HAP-1 (cell line): Measurements from ENCODE around the gene MAPK12.

Experiments
- DNase-seq, 2 experiments: peaks; one replicate each; pipeline ENCODE4 v3.0.0-alpha.2; 2016 to 2020; ENCODE audit warnings: low spot score in 2 of 2
- H3K27me3 ChIP-seq: fragments of 250-450 bp; sonication (Bioruptor Pico); 2 replicates; pipeline ENCODE4 v1.5.1; 2020; ENCODE audit warnings: low read depth, mild to moderate bottlenecking, moderate library complexity
- H3K36me3 ChIP-seq: fragments of 250-450 bp; sonication (Bioruptor Pico); replicated peaks from 2 replicates; pipeline ENCODE4 v1.5.1; 2020; ENCODE audit warnings: mild to moderate bottlenecking
- H3K4me1 ChIP-seq: fragments of 250-450 bp; sonication (Bioruptor Pico); 2 replicates; pipeline ENCODE4 v1.5.1; 2020; ENCODE audit warnings: mild to moderate bottlenecking
- H3K4me3 ChIP-seq: fragments of 250-450 bp; sonication (Bioruptor Pico); 2 replicates; pipeline ENCODE4 v1.5.1; 2020; ENCODE audit warnings: mild to moderate bottlenecking, moderate library complexity
- H3K9me3 ChIP-seq: fragments of 250-450 bp; sonication (Bioruptor Pico); 2 replicates; pipeline ENCODE4 v1.5.1; 2020; ENCODE audit warnings: mild to moderate bottlenecking, moderate library complexity
- in situ Hi-C: fragments of 300-500 bp; cut with MboI; formaldehyde crosslinking; loops from 3 replicates; pipeline ENCODE4 v1.14.3; 2020; ENCODE audit warnings: low sequenced_read_pairs, inconsistent platforms, mixed read lengths

Gene MAPK12

GRCh38 chr22:50243685-50244419 lies 17.6 kb downstream of the MAPK12 start:
- DNase-seq = no peak
- H3K27me3 ChIP-seq = no peaks in the 10 kb centered on the region
- H3K36me3 ChIP-seq = peaks cover 43% of the 10 kb centered on the region
- H3K4me3 ChIP-seq = peak overlapping the region; percentile 100
- H3K9me3 ChIP-seq = no peaks in the 10 kb centered on the region
- peaks cover 3% of the 10 kb centered on the region; the same call in 1 of the 2 replicates for H3K4me1 ChIP-seq
- in situ Hi-C loops = no loop called here

- peak in 1 of 2 experiments; percentile 11 for DNase-seq
- Histone ChIP-seq H3K36me3 (peaks cover 31% of the 10 kb centered on the region), H3K9me3 (no peaks in the 10 kb centered on the region), H3K27me3 (no peaks in the 10 kb centered on the region), H3K4me3 (peak overlapping the region; percentile 100), H3K4me1 (peaks cover 3% of the 10 kb centered on the region; the same call in 1 of the 2 replicates)
- in situ Hi-C loops = no loop called here
Measured at GRCh38 chr22:50242406-50242949, 19.0 kb downstream of the MAPK12 start.

GRCh38 chr22:50238755-50239154 lies 22.7 kb downstream of the MAPK12 start:
- in situ Hi-C loops = no loop called here
- peaks cover 3% of the 10 kb centered on the region; the same call in 1 of the 2 replicates for H3K4me1 ChIP-seq
- H3K9me3 ChIP-seq = no peaks in the 10 kb centered on the region
- no peak for DNase-seq
- no peaks in the 10 kb centered on the region for H3K27me3 ChIP-seq
- H3K4me3 ChIP-seq = no peak overlapping the region
- 0 out of 2 replicates have a peak, but pooled peaks cover 5% of the 10 kb centered on the region for H3K36me3 ChIP-seq

- H3K27me3 ChIP-seq = no peaks in the 10 kb centered on the region
- in situ Hi-C loops = no loop called here
- DNase-seq = no peak
- no peak overlapping the region for H3K4me3 ChIP-seq
- H3K9me3 ChIP-seq = no peaks in the 10 kb centered on the region
- H3K4me1 ChIP-seq = peaks cover 3% of the 10 kb centered on the region; the same call in 1 of the 2 replicates
- H3K36me3 ChIP-seq = 0 out of 2 replicates have a peak, but pooled peaks cover 5% of the 10 kb centered on the region
Measured at GRCh38 chr22:50236731-50237409, 24.6 kb downstream of the MAPK12 start.

- Histone ChIP-seq H3K4me3 (no peak overlapping the region), H3K9me3 (no peaks in the 10 kb centered on the region), H3K27me3 (no peaks in the 10 kb centered on the region), H3K4me1 (no peaks in the 10 kb centered on the region), H3K36me3 (0 out of 2 replicates have a peak, but pooled peaks cover 6% of the 10 kb centered on the region)
- DNase-seq = no peak
- in situ Hi-C loops = no loop called here
Measured at GRCh38 chr22:50233223-50233622, 28.3 kb downstream of the MAPK12 start.

- no peak overlapping the region for H3K4me3 ChIP-seq
- 0 out of 2 replicates have a peak, but pooled peaks cover 6% of the 10 kb centered on the region for H3K36me3 ChIP-seq
- DNase-seq = no peak
- no peaks in the 10 kb centered on the region for H3K4me1 ChIP-seq
- in situ Hi-C loops = no loop called here
- no peaks in the 10 kb centered on the region for H3K9me3 ChIP-seq
- H3K27me3 ChIP-seq = no peaks in the 10 kb centered on the region
Measured at GRCh38 chr22:50232481-50233151, 28.9 kb downstream of the MAPK12 start.

GRCh38 chr22:50229370-50229769 lies 32.1 kb downstream of the MAPK12 start:
- H3K4me3 ChIP-seq = no peak overlapping the region
- H3K27me3 ChIP-seq = no peaks in the 10 kb centered on the region
- DNase-seq = no peak
- in situ Hi-C loops = no loop called here
- no peaks in the 10 kb centered on the region for H3K4me1 ChIP-seq
- H3K36me3 ChIP-seq = peaks cover 15% of the 10 kb centered on the region
- H3K9me3 ChIP-seq = no peaks in the 10 kb centered on the region

- Histone ChIP-seq H3K27me3 (no peaks in the 10 kb centered on the region), H3K36me3 (peaks cover 21% of the 10 kb centered on the region), H3K9me3 (no peaks in the 10 kb centered on the region), H3K4me1 (no peaks in the 10 kb centered on the region), H3K4me3 (no peak overlapping the region)
- in situ Hi-C loops = no loop called here
- no peak for DNase-seq
Measured at GRCh38 chr22:50228366-50228765, 33.1 kb downstream of the MAPK12 start.

GRCh38 chr22:50227579-50228215 lies 33.8 kb downstream of the MAPK12 start:
- H3K4me3 ChIP-seq = no peak overlapping the region
- H3K36me3 ChIP-seq = peaks cover 28% of the 10 kb centered on the region
- no peaks in the 10 kb centered on the region for H3K9me3 ChIP-seq
- no peak for DNase-seq
- no peaks in the 10 kb centered on the region for H3K27me3 ChIP-seq
- in situ Hi-C loops = no loop called here
- no peaks in the 10 kb centered on the region for H3K4me1 ChIP-seq

- H3K4me1 ChIP-seq = no peaks in the 10 kb centered on the region
- in situ Hi-C loops = no loop called here
- no peaks in the 10 kb centered on the region for H3K27me3 ChIP-seq
- peaks cover 36% of the 10 kb centered on the region for H3K36me3 ChIP-seq
- H3K4me3 ChIP-seq = no peak overlapping the region
- DNase-seq = no peak
- H3K9me3 ChIP-seq = no peaks in the 10 kb centered on the region
Measured at GRCh38 chr22:50226875-50227165, 34.7 kb downstream of the MAPK12 start.

GRCh38 chr22:50226063-50226874 lies 35.2 kb downstream of the MAPK12 start:
- Histone ChIP-seq H3K27me3 (no peaks in the 10 kb centered on the region), H3K4me1 (no peaks in the 10 kb centered on the region), H3K36me3 (peaks cover 42% of the 10 kb centered on the region), H3K4me3 (no peak overlapping the region), H3K9me3 (no peaks in the 10 kb centered on the region)
- in situ Hi-C loops = no loop called here
- no peak for DNase-seq

- Histone ChIP-seq H3K4me3 (no peak overlapping the region), H3K36me3 (peaks cover 45% of the 10 kb centered on the region), H3K9me3 (no peaks in the 10 kb centered on the region), H3K27me3 (no peaks in the 10 kb centered on the region), H3K4me1 (no peaks in the 10 kb centered on the region)
- no peak for DNase-seq
- in situ Hi-C loops = no loop called here
Measured at GRCh38 chr22:50225200-50225969, 36.1 kb downstream of the MAPK12 start.
